DOHH2 (cell line): Measurements from ENCODE around the gene RNU6-7.

Source experiments
- CTCF ChIP-seq: fragments of 200-600 bp; sonication (generic); IDR thresholded peaks from one replicate; pipeline ENCODE4 v1.5.1; 2014; ENCODE audit warnings: antibody characterized with exemption, mild to moderate bottlenecking, low read depth, low read length; ENCODE audit not compliant: poor library complexity, severe bottlenecking
- EZH2phosphoT487 ChIP-seq: fragments of 200-600 bp; sonication (generic); IDR thresholded peaks from 2 replicates; pipeline ENCODE4 v1.6.1; 2017; ENCODE audit warnings: borderline replicate concordance, mild to moderate bottlenecking, antibody characterized with exemption, low read length, moderate library complexity, mixed read lengths

GRCh38 chr14:32211068-32211404 lies 9.2 kb downstream of the RNU6-7 start:
- TF ChIP-seq CTCF = no peak
- no peak for TF ChIP-seq EZH2phosphoT487
